Glomerular visceral epithelial cell (primary cell): ENCODE measurements around the gene PUDP.

Experiments
- DNase-seq: peaks from one replicate; pipeline ENCODE4 v3.0.0-alpha.2; 2016; ENCODE audit errors: extremely low spot score

Gene PUDP

GRCh38 chrX:7074148-7074907, 73.6 kb downstream of the PUDP start:
- DNase-seq: no peak

GRCh38 chrX:7073336-7073735, 74.6 kb downstream of the PUDP start:
- DNase-seq: no peak

- DNase-seq: no peak
Measured at GRCh38 chrX:7072856-7073255, 75.1 kb downstream of the PUDP start.

GRCh38 chrX:7071390-7071789, 76.6 kb downstream of the PUDP start:
- no peak for DNase-seq

- DNase-seq: no peak
Measured at GRCh38 chrX:7069556-7069955, 78.4 kb downstream of the PUDP start.

GRCh38 chrX:7068939-7069367, 79.0 kb downstream of the PUDP start:
- no peak for DNase-seq

GRCh38 chrX:7067256-7067655, 80.7 kb downstream of the PUDP start:
- DNase-seq: no peak

- no peak for DNase-seq
Measured at GRCh38 chrX:7065473-7065872, 82.5 kb downstream of the PUDP start.

- no peak for DNase-seq
Measured at GRCh38 chrX:7062903-7063302, 85.0 kb downstream of the PUDP start.

GRCh38 chrX:7062276-7062675, 85.7 kb downstream of the PUDP start:
- no peak for DNase-seq

GRCh38 chrX:7061429-7061828, 86.5 kb downstream of the PUDP start:
- DNase-seq: no peak

GRCh38 chrX:7060444-7060843, 87.5 kb downstream of the PUDP start:
- no peak for DNase-seq

GRCh38 chrX:7059859-7060258, 88.1 kb downstream of the PUDP start:
- DNase-seq: no peak

- DNase-seq: no peak
Measured at GRCh38 chrX:7059214-7059838, 88.6 kb downstream of the PUDP start.

GRCh38 chrX:7055386-7056137, 92.4 kb downstream of the PUDP start:
- DNase-seq: no peak

- DNase-seq: no peak
Measured at GRCh38 chrX:7054219-7055216, 93.4 kb downstream of the PUDP start.

GRCh38 chrX:7052541-7052940, 95.4 kb downstream of the PUDP start:
- DNase-seq: no peak

GRCh38 chrX:7050271-7050670, 97.7 kb downstream of the PUDP start:
- DNase-seq: no peak

GRCh38 chrX:7047951-7048350, 100.0 kb downstream of the PUDP start:
- no peak for DNase-seq

- no peak for DNase-seq
Measured at GRCh38 chrX:7045238-7045955, 102.6 kb downstream of the PUDP start.
